GM12874 (cell line): ENCODE results near the gene CCDC7.

Source experiments
- TF ChIP-seq, protein P1 (sequence below): IDR thresholded peaks from 2 replicates; pipeline ENCODE4 v1.5.1; 2011; ENCODE audit warnings: low read depth, mild to moderate bottlenecking, control low read depth, low read length, moderate library complexity; ENCODE audit not compliant: insufficient read depth

The CCDC7 gene

GRCh38 chr10:32459051-32459698 is 13.2 kb downstream of the CCDC7 start:
- TF ChIP-seq, protein P1, sequence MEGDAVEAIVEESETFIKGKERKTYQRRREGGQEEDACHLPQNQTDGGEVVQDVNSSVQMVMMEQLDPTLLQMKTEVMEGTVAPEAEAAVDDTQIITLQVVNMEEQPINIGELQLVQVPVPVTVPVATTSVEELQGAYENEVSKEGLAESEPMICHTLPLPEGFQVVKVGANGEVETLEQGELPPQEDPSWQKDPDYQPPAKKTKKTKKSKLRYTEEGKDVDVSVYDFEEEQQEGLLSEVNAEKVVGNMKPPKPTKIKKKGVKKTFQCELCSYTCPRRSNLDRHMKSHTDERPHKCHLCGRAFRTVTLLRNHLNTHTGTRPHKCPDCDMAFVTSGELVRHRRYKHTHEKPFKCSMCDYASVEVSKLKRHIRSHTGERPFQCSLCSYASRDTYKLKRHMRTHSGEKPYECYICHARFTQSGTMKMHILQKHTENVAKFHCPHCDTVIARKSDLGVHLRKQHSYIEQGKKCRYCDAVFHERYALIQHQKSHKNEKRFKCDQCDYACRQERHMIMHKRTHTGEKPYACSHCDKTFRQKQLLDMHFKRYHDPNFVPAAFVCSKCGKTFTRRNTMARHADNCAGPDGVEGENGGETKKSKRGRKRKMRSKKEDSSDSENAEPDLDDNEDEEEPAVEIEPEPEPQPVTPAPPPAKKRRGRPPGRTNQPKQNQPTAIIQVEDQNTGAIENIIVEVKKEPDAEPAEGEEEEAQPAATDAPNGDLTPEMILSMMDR = no peak

DNA sequence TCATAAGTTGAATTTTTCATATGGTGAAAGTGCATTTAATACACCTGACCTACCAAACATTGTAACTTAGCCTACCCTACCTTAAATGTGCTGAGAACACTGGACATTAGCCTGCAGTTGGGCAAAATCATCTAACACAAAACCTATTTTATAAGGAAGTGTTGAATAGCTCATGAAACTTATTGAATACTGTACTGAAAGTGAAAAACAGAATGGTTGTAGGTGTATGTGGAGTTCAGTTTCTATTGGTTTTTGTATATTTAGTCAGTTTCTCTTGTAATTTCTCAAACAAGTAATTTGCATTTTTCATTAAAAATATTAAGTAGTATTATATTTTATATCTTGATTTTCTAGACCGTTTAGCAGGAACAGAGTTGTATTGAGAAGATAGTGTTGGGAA is 15.3 kb downstream of the CCDC7 start:
- TF ChIP-seq, protein P1 = no peak

- TF ChIP-seq, protein P1 = no peak
Measured at GRCh38 chr10:32471232-32471631, 25.3 kb downstream of the CCDC7 start.

DNA sequence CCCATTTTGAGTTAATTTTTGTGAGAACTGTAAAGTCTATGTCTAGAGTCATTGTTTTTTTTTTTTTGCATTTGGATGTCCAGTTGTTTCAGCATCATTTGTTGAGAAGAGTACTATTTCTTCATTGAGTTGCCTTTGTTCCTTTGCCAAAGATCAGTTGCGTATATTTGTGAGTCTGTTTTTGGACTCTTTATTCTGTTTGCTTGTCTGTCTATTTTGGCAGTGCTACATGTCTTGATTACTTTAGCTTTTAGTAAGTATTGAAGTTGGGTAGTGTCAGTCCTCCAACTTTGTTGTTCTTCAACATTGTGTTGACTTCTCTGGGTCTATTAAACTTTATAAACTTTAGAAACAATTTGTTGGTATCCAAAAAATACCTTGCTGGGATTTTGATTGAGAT is 31.6 kb downstream of the CCDC7 start:
- TF ChIP-seq, protein P1 = no peak

- TF ChIP-seq, protein P1 = no peak
Measured at GRCh38 chr10:32481606-32482005, 35.7 kb downstream of the CCDC7 start.

- TF ChIP-seq, protein P1 = no peak
Measured at GRCh38 chr10:32489158-32489557, 43.2 kb downstream of the CCDC7 start.

GRCh38 chr10:32489901-32490300 is 44.0 kb downstream of the CCDC7 start:
- TF ChIP-seq, protein P1 = no peak
